Natural killer cell treated with Interleukin-12 subunit alpha and Interleukin-12 subunit beta and Interleukin-15 and Interleukin-18, amount 100 ng/mL, for 72 hours (primary cell): Measurements from ENCODE around the gene TTR. TPM values are rescaled to one million over a fixed set of nuclear protein-coding genes. Genes with fewer than 3 reads are reported as not detected.

Experiments used
- ATAC-seq, 2 donors: fragments of 150-1000 bp; cut with Tn5 transposase in 1 of 2; sonication (Bioruptor Pico), chemical (Tn5 transposase) in 1 of 2; 2 replicates each; pipeline ENCODE4 v1.10.0; 2021
- DNase-seq: peaks from one replicate; pipeline ENCODE4 v3.0.0; 2022; ENCODE audit warnings: low spot score
- H3K27ac Mint-ChIP-seq, 2 donors: 1 replicate in 1 of 2; 2 replicates in 1 of 2; pipeline ENCODE4 v1.8.0; 2022; ENCODE audit warnings: mixed read lengths in 2 of 2, mild to moderate bottlenecking in 1 of 2, moderate library complexity in 1 of 2
- H3K27me3 Mint-ChIP-seq, 2 donors: 1 replicate in 1 of 2; 2 replicates in 1 of 2; pipeline ENCODE4 v1.8.0; 2022; ENCODE audit warnings: mixed read lengths in 2 of 2
- H3K36me3 Mint-ChIP-seq: one replicate; pipeline ENCODE4 v1.8.0; 2022; ENCODE audit warnings: mixed read lengths
- H3K4me1 Mint-ChIP-seq, 2 donors: 1 replicate in 1 of 2; 2 replicates in 1 of 2; pipeline ENCODE4 v1.8.0; 2022; ENCODE audit warnings: low read depth in 2 of 2, mixed read lengths in 2 of 2, mild to moderate bottlenecking in 1 of 2
- H3K4me3 Mint-ChIP-seq: one replicate; pipeline ENCODE4 v1.8.0; 2022; ENCODE audit warnings: mixed read lengths
- H3K9me3 Mint-ChIP-seq: 2 replicates; pipeline ENCODE4 v1.8.0; 2022; ENCODE audit warnings: mixed read lengths
- total RNA-seq, 2 donors: library from RNA; stranded (reverse); gene quantifications; one replicate each; pipeline ENCODE4 v1.2.3, GENCODE V29; 2022

TTR gene
- total RNA-seq, 2 donors from 2014 or later, result not detected

GRCh38 chr18:31636387-31636786 is 44.7 kb downstream of the TTR start:
- ATAC-seq (no peak), DNase-seq (no peak)
- Mint-ChIP-seq H3K4me3 (no peak overlapping the region), H3K27ac (no peak overlapping the region), H3K4me1 (peaks cover 34 to 35% of the 10 kb centered on the region in 2 donors), H3K36me3 (no peaks in the 10 kb centered on the region), H3K27me3 (no peaks in the 10 kb centered on the region), H3K9me3 (peaks cover 3% of the 10 kb centered on the region)

GRCh38 chr18:31637445-31637844 is 45.8 kb downstream of the TTR start:
- H3K4me1 Mint-ChIP-seq, result peaks cover 32 to 40% of the 10 kb centered on the region in 2 donors
- H3K4me3 Mint-ChIP-seq, result no peak overlapping the region
- ATAC-seq, result no peak
- H3K27ac Mint-ChIP-seq, result no peak overlapping the region
- peaks cover 3% of the 10 kb centered on the region for H3K9me3 Mint-ChIP-seq
- no peaks in the 10 kb centered on the region for H3K27me3 Mint-ChIP-seq
- DNase-seq, result no peak
- H3K36me3 Mint-ChIP-seq, result no peaks in the 10 kb centered on the region

- ATAC-seq (no peak), DNase-seq (no peak)
- Mint-ChIP-seq H3K4me3 (no peak overlapping the region), H3K36me3 (no peaks in the 10 kb centered on the region), H3K9me3 (peaks cover 3% of the 10 kb centered on the region), H3K27me3 (no peaks in the 10 kb centered on the region), H3K4me1 (peaks cover 15 to 43% of the 10 kb centered on the region in 2 donors), H3K27ac (no peak overlapping the region)
These were observed 51.3 kb downstream of the TTR start for GRCh38 chr18:31643003-31643402.

GRCh38 chr18:31645411-31645810 is 53.7 kb downstream of the TTR start:
- H3K4me3 Mint-ChIP-seq, result no peak overlapping the region
- ATAC-seq (no peak), DNase-seq (no peak)
- H3K9me3 Mint-ChIP-seq, result no peaks in the 10 kb centered on the region
- H3K4me1 Mint-ChIP-seq, result peaks cover 31 to 52% of the 10 kb centered on the region in 2 donors
- H3K27ac Mint-ChIP-seq, result peak overlapping the region in 1 of 2 donors; percentile 93
- no peaks in the 10 kb centered on the region for H3K27me3 Mint-ChIP-seq
- no peaks in the 10 kb centered on the region for H3K36me3 Mint-ChIP-seq

- H3K27ac Mint-ChIP-seq, result peak overlapping the region; percentile 34 to 93
- ATAC-seq (no peak), DNase-seq (no peak)
- H3K4me1 Mint-ChIP-seq, result peaks cover 39 to 59% of the 10 kb centered on the region in 2 donors
- no peaks in the 10 kb centered on the region for H3K9me3 Mint-ChIP-seq
- H3K4me3 Mint-ChIP-seq, result peak overlapping the region; percentile 46
- H3K36me3 Mint-ChIP-seq, result no peaks in the 10 kb centered on the region
- no peaks in the 10 kb centered on the region for H3K27me3 Mint-ChIP-seq
These were observed 54.9 kb downstream of the TTR start for GRCh38 chr18:31646332-31647126.

- H3K27ac Mint-ChIP-seq, result peak overlapping the region; percentile 12 to 93
- ATAC-seq (no peak), DNase-seq (no peak)
- peaks cover 46 to 60% of the 10 kb centered on the region in 2 donors for H3K4me1 Mint-ChIP-seq
- no peaks in the 10 kb centered on the region for H3K27me3 Mint-ChIP-seq
- peaks cover 4% of the 10 kb centered on the region for H3K9me3 Mint-ChIP-seq
- H3K4me3 Mint-ChIP-seq, result peak overlapping the region; percentile 11
- H3K36me3 Mint-ChIP-seq, result no peaks in the 10 kb centered on the region
These were observed 55.6 kb downstream of the TTR start for GRCh38 chr18:31647127-31647753.

Other genes with a start within 250 kb of the TTR start
- not detected for gene DSG4, start 215.1 kb upstream of the TTR start, total RNA-seq
- gene DSG3, start 144.1 kb upstream of the TTR start, total RNA-seq, result not detected
- under 1 TPM in 1 of 2 donors, not detected in 1; 0.14 TPM for gene DSG2, start 93.7 kb upstream of the TTR start, total RNA-seq
- 10 to 100 TPM in 1 of 2 donors, 1 to 10 TPM in 1; 2.3 to 23.6 TPM for gene B4GALT6, start 92.7 kb downstream of the TTR start, total RNA-seq
- gene SLC25A52, start 169.0 kb downstream of the TTR start, total RNA-seq, result under 1 TPM in 1 of 2 donors, not detected in 1; 0.45 TPM